Effector memory CD4-positive, alpha-beta T cell (primary cell): Measurements from ENCODE around the gene CACNA2D1.

ENCODE experiments used
- DNase-seq, 3 donors: peaks; one replicate each; pipeline ENCODE4 v3.0.0-alpha.2; 2020
- H3K27ac ChIP-seq: 2 replicates; pipeline ENCODE4 v1.7.0; 2013; ENCODE audit warnings: mild to moderate bottlenecking, low read length, moderate library complexity; ENCODE audit not compliant: insufficient read depth, poor library complexity, severe bottlenecking
- H3K27me3 ChIP-seq: replicated peaks from 2 replicates; pipeline ENCODE4 v1.7.0; 2013; ENCODE audit warnings: mild to moderate bottlenecking, low read length; ENCODE audit not compliant: insufficient read depth, control insufficient read depth, poor library complexity, severe bottlenecking
- H3K36me3 ChIP-seq: 2 replicates; pipeline ENCODE4 v1.7.0; 2013; ENCODE audit warnings: mild to moderate bottlenecking, low read length, moderate library complexity; ENCODE audit not compliant: control insufficient read depth, insufficient read depth
- H3K4me1 ChIP-seq: 2 replicates; pipeline ENCODE4 v1.7.0; 2013; ENCODE audit warnings: low read length, mild to moderate bottlenecking; ENCODE audit not compliant: control insufficient read depth, insufficient read depth, poor library complexity, severe bottlenecking
- H3K4me3 ChIP-seq: 2 replicates; pipeline ENCODE4 v1.7.0; 2013; ENCODE audit warnings: low read length, low read depth, mild to moderate bottlenecking; ENCODE audit not compliant: insufficient read depth, poor library complexity, severe bottlenecking
- H3K9me3 ChIP-seq: 2 replicates; pipeline ENCODE4 v1.7.0; 2013; ENCODE audit warnings: mild to moderate bottlenecking, low read length, moderate library complexity; ENCODE audit not compliant: control insufficient read depth

The CACNA2D1 gene

GRCh38 chr7:82172017-82172416 lies 271.6 kb downstream of the CACNA2D1 start:
- Histone ChIP-seq H3K27me3 (no peaks in the 10 kb centered on the region), H3K4me3 (no peak overlapping the region), H3K27ac (no peak overlapping the region), H3K4me1 (no peaks in the 10 kb centered on the region), H3K36me3 (no peaks in the 10 kb centered on the region), H3K9me3 (no peaks in the 10 kb centered on the region)
- no peak for DNase-seq

DNA sequence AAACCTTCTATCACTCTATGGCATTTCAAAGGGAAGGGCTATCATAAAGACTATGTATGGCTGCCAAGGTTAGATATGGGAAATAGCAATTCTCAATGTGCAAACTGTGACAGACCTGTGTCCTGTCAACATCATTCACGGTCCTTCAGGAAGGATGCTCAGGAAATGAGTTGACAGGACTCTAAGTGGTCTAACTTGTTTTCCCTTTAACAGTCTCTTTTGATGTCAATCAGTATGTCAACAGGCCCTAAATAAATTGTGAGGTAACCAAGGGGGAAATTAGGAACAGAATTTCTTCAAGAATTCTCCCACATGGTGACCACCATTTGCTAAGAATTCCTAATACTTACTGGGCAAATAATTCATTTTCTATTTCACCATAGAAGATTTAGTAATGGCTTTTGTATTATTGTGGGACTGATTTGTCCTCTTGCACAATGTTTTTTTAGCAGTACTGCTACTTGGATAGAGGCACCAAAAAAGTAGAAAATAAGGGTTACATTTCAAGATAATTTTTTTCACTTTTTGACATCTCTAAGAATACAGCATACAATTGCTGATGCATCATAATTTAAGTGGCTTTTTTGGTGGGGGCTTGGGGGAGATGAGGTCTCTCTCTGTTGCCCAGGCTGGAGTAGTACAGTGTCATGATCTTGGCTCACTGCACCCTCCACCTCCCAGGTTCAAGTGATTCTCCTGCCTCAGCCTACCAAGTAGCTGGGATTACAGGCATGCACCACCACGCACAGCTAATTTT lies 275.8 kb downstream of the CACNA2D1 start:
- Histone ChIP-seq H3K4me1 (no peaks in the 10 kb centered on the region), H3K27ac (no peak overlapping the region), H3K36me3 (no peaks in the 10 kb centered on the region), H3K9me3 (no peaks in the 10 kb centered on the region), H3K4me3 (no peak overlapping the region), H3K27me3 (no peaks in the 10 kb centered on the region)
- no peak for DNase-seq

- Histone ChIP-seq H3K36me3 (no peaks in the 10 kb centered on the region), H3K27ac (no peak overlapping the region), H3K9me3 (no peaks in the 10 kb centered on the region), H3K4me1 (no peaks in the 10 kb centered on the region), H3K4me3 (no peak overlapping the region), H3K27me3 (no peaks in the 10 kb centered on the region)
- no peak for DNase-seq
These were observed 277.1 kb downstream of the CACNA2D1 start for GRCh38 chr7:82166260-82167015.

DNA sequence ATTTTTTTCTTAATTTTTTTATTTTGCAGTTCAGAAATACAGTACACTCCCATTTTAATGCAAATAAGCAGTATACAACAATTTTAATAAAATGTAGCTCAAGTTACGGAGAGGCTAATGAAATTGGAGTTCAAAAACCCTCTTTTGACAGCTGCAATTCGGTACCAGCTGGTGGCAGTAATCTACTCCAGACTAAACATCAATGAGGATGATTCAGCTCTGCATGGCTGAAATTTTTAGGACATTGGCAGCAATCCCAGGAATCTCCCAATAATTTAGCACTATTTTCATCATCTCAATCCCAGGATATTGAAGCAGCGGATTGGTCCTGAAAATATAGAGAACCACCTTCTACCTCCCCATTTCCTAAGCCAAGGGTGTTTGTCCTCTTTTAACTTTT lies 278.8 kb downstream of the CACNA2D1 start:
- no peak overlapping the region for H3K4me3 ChIP-seq
- H3K36me3 ChIP-seq = no peaks in the 10 kb centered on the region
- DNase-seq = no peak
- no peaks in the 10 kb centered on the region for H3K9me3 ChIP-seq
- no peak overlapping the region for H3K27ac ChIP-seq
- H3K27me3 ChIP-seq = no peaks in the 10 kb centered on the region
- H3K4me1 ChIP-seq = no peaks in the 10 kb centered on the region

DNA sequence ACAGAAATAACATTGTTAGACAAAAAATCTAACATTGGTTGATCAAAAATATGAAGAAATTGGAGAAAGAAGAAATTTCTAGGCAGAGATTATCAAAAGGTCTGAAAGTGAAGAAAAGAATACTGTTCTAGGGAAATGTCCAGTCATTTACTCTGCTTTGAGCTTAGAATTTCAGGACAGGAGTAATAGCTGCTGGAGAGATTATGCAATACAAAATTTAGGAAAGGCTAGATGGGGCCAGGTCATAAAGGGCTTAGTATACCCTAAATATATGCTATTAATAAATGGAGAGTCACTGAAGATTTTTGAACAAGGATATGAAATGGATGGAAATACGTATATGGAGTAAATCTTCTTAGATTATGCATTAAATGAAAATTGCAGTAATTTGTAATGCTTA lies 279.2 kb downstream of the CACNA2D1 start:
- no peak for DNase-seq
- no peak overlapping the region for H3K4me3 ChIP-seq
- H3K27ac ChIP-seq = no peak overlapping the region
- no peaks in the 10 kb centered on the region for H3K27me3 ChIP-seq
- H3K4me1 ChIP-seq = no peaks in the 10 kb centered on the region
- no peaks in the 10 kb centered on the region for H3K9me3 ChIP-seq
- H3K36me3 ChIP-seq = no peaks in the 10 kb centered on the region

DNA sequence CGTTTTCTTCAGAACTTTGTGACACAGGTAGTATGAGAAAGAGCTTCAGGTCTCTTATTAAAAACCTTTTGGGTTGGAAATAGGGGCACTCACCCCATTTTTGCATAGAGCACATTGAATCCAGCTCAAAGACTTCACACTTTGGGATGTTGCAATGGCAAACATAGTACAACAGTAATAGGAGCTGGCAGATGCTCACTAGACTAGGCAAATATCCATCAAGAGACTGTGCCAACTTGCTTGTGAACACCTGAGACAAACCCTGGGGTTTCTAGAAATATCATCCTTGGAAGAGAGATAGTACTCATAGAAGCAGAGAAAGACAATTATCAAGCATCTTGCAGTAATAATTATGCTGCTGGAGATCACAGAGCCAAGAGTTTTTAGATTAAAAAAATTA lies 280.0 kb downstream of the CACNA2D1 start:
- H3K27ac ChIP-seq = no peak overlapping the region
- H3K36me3 ChIP-seq = no peaks in the 10 kb centered on the region
- no peak overlapping the region for H3K4me3 ChIP-seq
- H3K9me3 ChIP-seq = no peaks in the 10 kb centered on the region
- DNase-seq = no peak
- H3K4me1 ChIP-seq = no peaks in the 10 kb centered on the region
- no peaks in the 10 kb centered on the region for H3K27me3 ChIP-seq

GRCh38 chr7:82162289-82162688 lies 281.3 kb downstream of the CACNA2D1 start:
- no peak for DNase-seq

DNA sequence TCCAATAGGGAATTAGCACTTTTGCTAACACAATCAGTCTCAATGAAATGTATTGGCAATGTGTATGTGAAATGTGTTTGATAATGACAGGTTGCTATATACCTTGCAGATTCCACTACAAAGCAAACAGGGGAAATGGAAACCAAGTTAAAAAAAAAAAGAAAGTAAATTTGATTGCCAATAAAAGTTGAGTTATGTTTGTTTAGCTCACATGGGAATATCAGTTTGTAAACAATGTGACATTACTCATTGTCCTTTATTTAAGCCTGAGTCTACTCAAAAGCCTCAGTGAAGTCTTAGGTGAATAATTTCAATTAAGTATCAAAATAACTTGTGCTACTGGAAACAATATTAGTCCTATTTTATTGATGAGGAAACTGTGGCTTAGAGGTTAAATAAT lies 285.2 kb downstream of the CACNA2D1 start:
- no peak overlapping the region for H3K4me3 ChIP-seq
- no peaks in the 10 kb centered on the region for H3K4me1 ChIP-seq
- no peak for DNase-seq
- no peaks in the 10 kb centered on the region for H3K27me3 ChIP-seq
- no peaks in the 10 kb centered on the region for H3K36me3 ChIP-seq
- H3K9me3 ChIP-seq = no peaks in the 10 kb centered on the region
- no peak overlapping the region for H3K27ac ChIP-seq

More at GRCh38 chr7:82162289-82162688, 281.3 kb downstream of the CACNA2D1 start:
- Histone ChIP-seq H3K9me3 (no peaks in the 10 kb centered on the region), H3K4me3 (no peak overlapping the region), H3K27me3 (no peaks in the 10 kb centered on the region), H3K36me3 (no peaks in the 10 kb centered on the region), H3K27ac (no peak overlapping the region), H3K4me1 (no peaks in the 10 kb centered on the region)

DNA sequence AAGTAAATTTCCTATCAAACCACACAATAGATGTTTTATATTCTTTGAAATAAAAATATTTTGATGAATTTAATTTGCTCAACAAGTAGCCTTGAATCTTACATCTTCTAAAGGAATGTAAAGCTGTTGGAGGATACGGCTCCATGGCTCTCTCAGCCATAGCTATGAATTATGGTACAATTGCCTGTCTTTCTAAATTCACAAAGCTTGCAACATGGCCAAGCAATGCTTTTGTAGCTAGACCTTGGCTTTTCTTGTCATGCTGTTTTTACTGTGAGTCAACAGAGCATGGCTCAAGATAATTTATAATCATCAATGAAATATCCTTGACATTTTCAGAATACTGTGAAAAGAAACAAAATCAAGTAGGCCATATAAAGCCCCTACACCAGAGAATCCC lies 286.7 kb downstream of the CACNA2D1 start:
- Histone ChIP-seq H3K27me3 (no peaks in the 10 kb centered on the region), H3K4me3 (no peak overlapping the region), H3K9me3 (no peaks in the 10 kb centered on the region), H3K4me1 (no peaks in the 10 kb centered on the region), H3K36me3 (no peaks in the 10 kb centered on the region), H3K27ac (no peak overlapping the region)
- no peak for DNase-seq

- Histone ChIP-seq H3K4me1 (no peaks in the 10 kb centered on the region), H3K36me3 (no peaks in the 10 kb centered on the region), H3K27ac (no peak overlapping the region), H3K4me3 (no peak overlapping the region), H3K9me3 (no peaks in the 10 kb centered on the region), H3K27me3 (no peaks in the 10 kb centered on the region)
- DNase-seq = no peak
These were observed 287.4 kb downstream of the CACNA2D1 start for GRCh38 chr7:82156168-82156567.
